GM23338 (cell line): ENCODE results near the gene MYRFL.

Experiments used
- CREB1 ChIP-seq: fragments of 250-450 bp; sonication (Bioruptor Pico); IDR thresholded peaks from 2 replicates; pipeline ENCODE4 v1.5.0; 2020; ENCODE audit warnings: low read depth, mild to moderate bottlenecking, moderate library complexity
- CTCF ChIP-seq, 2 experiments: fragments of 200-600 bp in 1 of 2; sonication (generic) in 1 of 2; conservative IDR thresholded peaks; 2 replicates each; pipeline versions ENCODE4 v1.5.1 to v1.6.1; 2016 to 2017; ENCODE audit warnings: antibody characterized with exemption in 2 of 2, low read depth in 2 of 2, mild to moderate bottlenecking in 2 of 2, moderate library complexity in 1 of 2
- EZH2 ChIP-seq: fragments of 200-600 bp; sonication (generic); IDR thresholded peaks from one replicate; pipeline ENCODE4 v1.8.0; 2017; ENCODE audit warnings: antibody characterized with exemption, mild to moderate bottlenecking, low read depth; ENCODE audit not compliant: unreplicated experiment
- EZH2phosphoT487 ChIP-seq: fragments of 200-600 bp; sonication (generic); IDR thresholded peaks from one replicate; pipeline ENCODE4 v1.8.1; 2018; ENCODE audit warnings: antibody characterized with exemption; ENCODE audit not compliant: unreplicated experiment
- POLR2AphosphoS5 ChIP-seq: IDR thresholded peaks from 2 replicates; pipeline ENCODE4 v1.6.1; 2016; ENCODE audit warnings: antibody characterized with exemption, low read depth
- REST ChIP-seq: IDR thresholded peaks from one replicate; pipeline ENCODE4 v1.6.1; 2018; ENCODE audit warnings: antibody characterized with exemption; ENCODE audit not compliant: unreplicated experiment

GRCh38 chr12:69934011-69934410 lies 109.0 kb downstream of the MYRFL start:
- TF ChIP-seq CTCF (conservative IDR thresholded peaks at IDR 0.05; ENCODE audit: low read depth in 2 of 2): no peak
- no peak for TF ChIP-seq EZH2phosphoT487
- TF ChIP-seq EZH2: no peak
- no peak for TF ChIP-seq REST
- TF ChIP-seq CREB1: no peak
- no peak for TF ChIP-seq POLR2AphosphoS5
